ENCODE data around the gene MRPL11. TPM values are rescaled to one million over a fixed set of nuclear protein-coding genes. Genes with fewer than 3 reads are reported as not detected.
"Not testable (repeated sequence)": the region's sequence is repeated elsewhere in the genome, so short reads cannot be mapped to it uniquely, and the experiment has no call there.

The MRPL11 gene
- total RNA-seq, 1 donor from 2014 or later: 55.9 TPM

- DNase-seq: peak; percentile 38
These were observed 28.5 kb upstream of the MRPL11 start for GRCh38 chr11:66467034-66467659.

GRCh38 chr11:66466225-66467033 is 27.8 kb upstream of the MRPL11 start, which contains the start of gene PELI3:
PELI3 (plus strand) TSS chr11:66466905; CDS start chr11:66468129, 1,224 bp downstream.
- DNase-seq: peak; percentile 97

- peak; percentile 68 for DNase-seq
These were observed 27.0 kb upstream of the MRPL11 start for GRCh38 chr11:66465373-66466224.

GRCh38 chr11:66464916-66465315 is 26.3 kb upstream of the MRPL11 start:
- no peak for DNase-seq

- not testable (repeated sequence) for DNase-seq
These were observed 25.5 kb upstream of the MRPL11 start for GRCh38 chr11:66464116-66464515.

GRCh38 chr11:66462911-66463310 is 24.3 kb upstream of the MRPL11 start:
- DNase-seq: no peak

GRCh38 chr11:66462010-66462409 is 23.4 kb upstream of the MRPL11 start:
- DNase-seq: no peak

GRCh38 chr11:66459138-66459778 is 20.6 kb upstream of the MRPL11 start:
- no peak for DNase-seq

- DNase-seq: no peak
These were observed 19.2 kb upstream of the MRPL11 start for GRCh38 chr11:66457826-66458225.

- DNase-seq: no peak
These were observed 16.2 kb upstream of the MRPL11 start for GRCh38 chr11:66454828-66455227.

GRCh38 chr11:66454247-66454646 is 15.6 kb upstream of the MRPL11 start:
- DNase-seq: no peak

GRCh38 chr11:66451663-66452062 is 13.0 kb upstream of the MRPL11 start:
- DNase-seq: no peak

- no peak for DNase-seq
These were observed 11.9 kb upstream of the MRPL11 start for GRCh38 chr11:66450560-66450959.

GRCh38 chr11:66448523-66448922 is 9.9 kb upstream of the MRPL11 start:
- DNase-seq: no peak

GRCh38 chr11:66447012-66447411 is 8.4 kb upstream of the MRPL11 start:
- no peak for DNase-seq

GRCh38 chr11:66443602-66444001 is 5.0 kb upstream of the MRPL11 start:
- DNase-seq: no peak

GRCh38 chr11:66440940-66441282 is 2.3 kb upstream of the MRPL11 start:
- not testable (repeated sequence) for DNase-seq

- not testable (repeated sequence) for DNase-seq
These were observed 1.7 kb upstream of the MRPL11 start for GRCh38 chr11:66440101-66440939.

- DNase-seq: no peak
These were observed 607 bp downstream of the MRPL11 start for GRCh38 chr11:66437979-66438503.

GRCh38 chr11:66432597-66432996 is 6.1 kb downstream of the MRPL11 start:
- DNase-seq: no peak

- not testable (repeated sequence) for DNase-seq
These were observed 6.7 kb downstream of the MRPL11 start for GRCh38 chr11:66431871-66432329.

Data from tongue (tissue), 2 donors.